Cardiac muscle cell (in vitro differentiated cells and primary cell): Measurements from ENCODE around the gene TSNAX. TPM values are rescaled to one million over a fixed set of nuclear protein-coding genes. Genes with fewer than 3 reads are reported as not detected.

Experiments
- DNase-seq, 2 donors: peaks; one replicate each; pipeline versions ENCODE4 v3.0.0 to v3.0.0-alpha.2; 2010 to 2017; ENCODE audit warnings: low read depth in 1 of 2, low spot score in 1 of 2
- H3K27ac ChIP-seq: fragments of 200-600 bp; sonication (generic); 2 replicates; pipeline ENCODE4 v1.5.1; 2016
- H3K27me3 ChIP-seq: fragments of 200-600 bp; sonication (generic); 2 replicates; pipeline ENCODE4 v1.6.0; 2016; ENCODE audit warnings: control low read depth
- H3K36me3 ChIP-seq: fragments of 200-600 bp; sonication (generic); 2 replicates; pipeline ENCODE4 v1.5.1; 2016; ENCODE audit warnings: control low read depth
- H3K4me1 ChIP-seq: fragments of 200-600 bp; sonication (generic); 2 replicates; pipeline ENCODE4 v1.8.1; 2017; ENCODE audit warnings: low read depth, mild to moderate bottlenecking, mixed run types
- H3K4me3 ChIP-seq: fragments of 200-600 bp; sonication (generic); 2 replicates; pipeline ENCODE4 v1.5.1; 2016; ENCODE audit warnings: mild to moderate bottlenecking
- H3K9me3 ChIP-seq: fragments of 200-600 bp; sonication (generic); 2 replicates; pipeline ENCODE4 v1.5.1; 2017; ENCODE audit warnings: low read depth, mild to moderate bottlenecking, control low read depth
- polyA plus RNA-seq: library from polyadenylated mRNA; unstranded; fragments of >200 nt; fragmentation: Nextera tagmentation; extraction: Ambion mirVana; gene quantifications from 2 replicates; pipeline ENCODE4 v1.2.1, GENCODE V29; 2016
- total RNA-seq: library from RNA; depleted of rRNA; stranded (reverse); fragments of >200 nt; gene quantifications from 2 replicates; pipeline ENCODE4 v1.2.3, GENCODE V29; 2016
- TF ChIP-seq, protein P1 (sequence below): IDR thresholded peaks from 2 replicates; pipeline ENCODE4 v1.5.1; 2012; ENCODE audit warnings: low read depth, mild to moderate bottlenecking, low read length

Gene TSNAX
- total and polyA plus RNA-seq, 2 experiments from 2014 or later = 18.9 to 44.5 TPM

DNA sequence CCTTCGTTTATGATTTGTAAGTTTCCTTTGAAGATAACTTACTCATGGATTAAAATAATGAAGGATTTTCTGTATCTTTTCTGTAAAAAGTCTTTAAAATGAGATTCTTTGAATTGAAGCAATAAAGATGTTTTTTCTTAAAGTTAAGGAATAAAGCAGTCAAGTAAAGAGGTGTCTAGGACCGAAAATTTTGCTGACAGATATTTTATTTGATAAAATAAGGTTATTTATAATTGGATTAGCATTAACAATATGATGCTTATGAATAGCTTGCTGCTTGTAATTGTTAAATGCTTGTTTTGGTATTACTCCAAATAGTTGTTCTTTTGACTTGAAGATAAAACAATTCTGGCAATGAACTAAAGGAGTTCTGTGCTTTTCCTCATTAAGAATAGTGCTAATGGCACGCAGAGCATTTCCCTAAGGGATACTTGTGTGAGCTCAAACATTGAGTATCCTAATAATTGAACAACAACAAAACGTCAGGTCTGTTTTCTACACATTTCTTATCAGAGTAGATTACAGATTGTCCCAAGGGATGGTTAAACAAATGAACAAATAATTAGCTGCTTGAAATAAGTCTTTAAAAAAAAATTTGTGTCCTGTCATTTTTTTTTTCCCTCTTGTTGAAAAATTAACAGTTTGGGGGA lies 16.6 kb downstream of the TSNAX start:
- H3K9me3 ChIP-seq = no peaks in the 10 kb centered on the region
- no peak overlapping the region for H3K27ac ChIP-seq
- no peaks in the 10 kb centered on the region for H3K27me3 ChIP-seq
- peaks cover 2% of the 10 kb centered on the region for H3K4me1 ChIP-seq
- H3K4me3 ChIP-seq = no peak overlapping the region
- TF ChIP-seq, protein P1, sequence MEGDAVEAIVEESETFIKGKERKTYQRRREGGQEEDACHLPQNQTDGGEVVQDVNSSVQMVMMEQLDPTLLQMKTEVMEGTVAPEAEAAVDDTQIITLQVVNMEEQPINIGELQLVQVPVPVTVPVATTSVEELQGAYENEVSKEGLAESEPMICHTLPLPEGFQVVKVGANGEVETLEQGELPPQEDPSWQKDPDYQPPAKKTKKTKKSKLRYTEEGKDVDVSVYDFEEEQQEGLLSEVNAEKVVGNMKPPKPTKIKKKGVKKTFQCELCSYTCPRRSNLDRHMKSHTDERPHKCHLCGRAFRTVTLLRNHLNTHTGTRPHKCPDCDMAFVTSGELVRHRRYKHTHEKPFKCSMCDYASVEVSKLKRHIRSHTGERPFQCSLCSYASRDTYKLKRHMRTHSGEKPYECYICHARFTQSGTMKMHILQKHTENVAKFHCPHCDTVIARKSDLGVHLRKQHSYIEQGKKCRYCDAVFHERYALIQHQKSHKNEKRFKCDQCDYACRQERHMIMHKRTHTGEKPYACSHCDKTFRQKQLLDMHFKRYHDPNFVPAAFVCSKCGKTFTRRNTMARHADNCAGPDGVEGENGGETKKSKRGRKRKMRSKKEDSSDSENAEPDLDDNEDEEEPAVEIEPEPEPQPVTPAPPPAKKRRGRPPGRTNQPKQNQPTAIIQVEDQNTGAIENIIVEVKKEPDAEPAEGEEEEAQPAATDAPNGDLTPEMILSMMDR = no peak
- DNase-seq = peak in 1 of 2 donors; percentile 67
- H3K36me3 ChIP-seq = peaks cover 21% of the 10 kb centered on the region

DNA sequence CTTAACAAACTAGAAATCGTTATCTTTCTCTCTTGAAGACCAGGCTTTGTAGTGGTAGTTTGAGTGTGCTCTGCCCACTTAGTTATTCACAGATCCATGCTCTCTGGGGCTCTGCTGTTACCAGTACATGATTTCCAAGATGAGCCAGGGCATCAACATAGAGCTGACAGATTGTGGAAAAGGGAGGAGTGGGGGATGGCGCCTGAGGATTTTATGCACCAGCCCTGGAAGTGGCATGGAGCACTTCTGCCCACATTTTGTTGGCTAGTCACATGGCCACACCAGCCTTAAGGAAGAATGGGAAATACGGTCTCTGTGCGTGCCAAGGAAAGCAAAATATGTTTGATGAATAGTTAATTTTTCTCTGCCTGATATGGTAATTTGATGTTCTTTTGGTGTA lies 18.2 kb downstream of the TSNAX start:
- no peaks in the 10 kb centered on the region for H3K9me3 ChIP-seq
- H3K36me3 ChIP-seq = peaks cover 21% of the 10 kb centered on the region
- no peak overlapping the region for H3K27ac ChIP-seq
- no peaks in the 10 kb centered on the region for H3K27me3 ChIP-seq
- H3K4me3 ChIP-seq = no peak overlapping the region
- TF ChIP-seq, protein P1 = no peak
- no peak for DNase-seq
- peaks cover 3% of the 10 kb centered on the region for H3K4me1 ChIP-seq

DNA sequence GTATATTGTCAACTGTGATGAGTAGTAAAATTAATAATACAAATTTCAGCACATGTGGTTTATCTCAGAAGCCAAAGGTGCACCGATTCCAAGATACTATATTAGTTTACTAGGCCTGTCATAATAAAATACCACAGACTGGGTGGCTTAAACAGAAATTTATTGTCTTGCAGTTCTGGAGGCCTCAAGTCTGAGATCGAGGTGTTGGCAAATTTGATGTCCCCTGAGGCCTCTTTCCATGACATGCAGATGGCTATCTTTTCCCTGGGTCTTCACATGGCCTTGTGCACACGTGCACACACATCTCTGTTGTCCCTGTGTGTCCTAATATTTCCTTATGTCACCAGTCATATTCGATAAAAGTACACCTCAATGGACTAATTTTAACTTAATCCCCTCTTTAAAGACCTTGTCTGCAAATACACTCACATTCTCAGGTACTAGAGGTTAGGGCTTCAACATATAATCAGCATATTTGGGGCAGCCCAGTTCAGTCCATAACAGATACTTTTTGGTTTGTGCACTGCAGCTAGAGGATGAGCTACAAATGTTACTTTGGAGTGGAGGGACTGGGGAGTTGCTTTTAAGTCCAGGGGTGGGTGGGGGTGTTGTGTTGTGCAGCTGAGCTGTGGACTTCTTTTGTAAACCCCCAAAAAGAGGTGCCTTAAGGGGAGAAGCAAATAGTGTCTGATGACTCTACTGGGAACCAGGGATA lies 21.4 kb downstream of the TSNAX start:
- no peaks in the 10 kb centered on the region for H3K9me3 ChIP-seq
- H3K27me3 ChIP-seq = no peaks in the 10 kb centered on the region
- no peak for DNase-seq
- TF ChIP-seq, protein P1 = no peak
- peaks cover 2% of the 10 kb centered on the region for H3K36me3 ChIP-seq
- peak overlapping the region; percentile 2 for H3K27ac ChIP-seq
- H3K4me3 ChIP-seq = no peak overlapping the region
- H3K4me1 ChIP-seq = peaks cover 3% of the 10 kb centered on the region

DNA sequence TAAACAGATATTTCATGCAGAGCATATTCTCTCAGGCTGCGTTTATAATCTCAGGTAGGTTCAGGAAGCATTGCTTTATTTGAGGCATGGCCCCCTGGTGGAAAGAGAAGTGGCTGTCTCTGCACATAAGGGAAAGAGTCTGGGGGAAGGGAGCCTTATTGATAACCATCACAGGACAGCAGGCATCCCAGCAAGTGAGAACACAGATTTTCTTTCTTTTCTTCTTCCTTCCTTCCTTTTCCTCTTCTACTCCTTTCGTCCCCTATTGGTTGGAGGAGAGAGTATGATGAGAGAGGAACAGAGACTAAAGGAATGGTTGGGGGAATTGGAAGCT lies 21.9 kb downstream of the TSNAX start:
- Histone ChIP-seq H3K4me3 (no peak overlapping the region), H3K4me1 (peaks cover 3% of the 10 kb centered on the region), H3K36me3 (no peaks in the 10 kb centered on the region), H3K27ac (no peak overlapping the region), H3K9me3 (no peaks in the 10 kb centered on the region), H3K27me3 (no peaks in the 10 kb centered on the region)
- TF ChIP-seq, protein P1 = peak; percentile 48
- peak; percentile 12 to 43 for DNase-seq

DNA sequence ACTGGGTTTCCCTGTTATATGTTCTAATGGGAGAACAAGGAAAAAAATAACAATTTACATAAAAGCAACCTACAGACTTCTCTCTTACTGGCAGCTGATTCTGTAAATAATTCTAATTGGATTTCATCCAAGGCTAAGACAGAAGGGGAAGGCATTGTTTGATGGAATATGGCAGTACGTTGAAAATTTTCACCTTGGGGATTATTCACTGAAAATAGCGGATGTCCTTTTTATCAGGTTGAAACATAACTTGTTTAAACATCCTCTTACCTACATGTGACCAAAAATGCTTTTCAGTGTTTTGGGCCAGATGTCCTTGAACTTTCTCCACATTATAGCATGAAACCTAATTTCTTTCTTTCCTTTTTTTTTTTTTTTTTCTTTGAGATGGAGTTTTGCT lies 24.9 kb downstream of the TSNAX start:
- H3K36me3 ChIP-seq = no peaks in the 10 kb centered on the region
- DNase-seq = no peak
- H3K4me1 ChIP-seq = peaks cover 3% of the 10 kb centered on the region
- H3K4me3 ChIP-seq = no peak overlapping the region
- TF ChIP-seq, protein P1 = no peak
- no peaks in the 10 kb centered on the region for H3K27me3 ChIP-seq
- no peaks in the 10 kb centered on the region for H3K9me3 ChIP-seq
- H3K27ac ChIP-seq = no peak overlapping the region
